Upper lobe of left lung (tissue), 4 donors: ENCODE measurements around the gene EXOC6.

Experiments
- EP300 ChIP-seq, 4 donors: sonication (generic); formaldehyde crosslinking; IDR thresholded peaks; one replicate each; pipeline ENCODE4 v1.5.1; 2017; ENCODE audit warnings: antibody characterized with exemption in 4 of 4, control low read depth in 2 of 4
- POLR2A ChIP-seq, 4 donors: fragments of 450-650 bp; IDR thresholded peaks; one replicate each; pipeline ENCODE4 v1.5.1; 2016 to 2017; ENCODE audit warnings: antibody characterized with exemption in 4 of 4, mild to moderate bottlenecking in 2 of 4
- TF ChIP-seq, protein P1 (sequence below), 6 experiments: fragments of 450-650 bp in 4 of 6; fragments of 200-600 bp in 2 of 6; sonication (generic) in 2 of 6; IDR thresholded peaks; one replicate each; pipeline ENCODE4 v1.5.1; 2016 to 2019; ENCODE audit warnings: antibody characterized with exemption in 6 of 6

DNA sequence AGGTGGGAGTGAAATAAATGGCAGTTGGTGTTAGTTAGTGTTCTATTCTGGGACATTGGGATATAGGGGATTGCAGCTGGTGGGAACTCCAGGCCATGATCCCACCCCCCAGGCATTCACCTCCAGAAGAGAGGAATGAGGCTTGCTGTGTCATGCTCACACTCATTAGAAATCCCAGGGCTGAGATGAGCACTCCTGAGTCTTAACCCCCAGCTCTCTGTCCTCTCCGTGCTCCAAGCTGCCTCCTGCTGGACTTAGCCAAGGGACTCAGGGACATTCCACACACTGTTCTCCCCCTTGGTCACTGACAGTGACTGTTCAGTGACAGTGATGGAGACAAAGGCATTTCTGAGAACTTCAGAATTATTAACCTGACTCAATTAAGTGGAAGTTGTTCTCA, 246.9 kb downstream of the EXOC6 start:
- TF ChIP-seq, protein P1, sequence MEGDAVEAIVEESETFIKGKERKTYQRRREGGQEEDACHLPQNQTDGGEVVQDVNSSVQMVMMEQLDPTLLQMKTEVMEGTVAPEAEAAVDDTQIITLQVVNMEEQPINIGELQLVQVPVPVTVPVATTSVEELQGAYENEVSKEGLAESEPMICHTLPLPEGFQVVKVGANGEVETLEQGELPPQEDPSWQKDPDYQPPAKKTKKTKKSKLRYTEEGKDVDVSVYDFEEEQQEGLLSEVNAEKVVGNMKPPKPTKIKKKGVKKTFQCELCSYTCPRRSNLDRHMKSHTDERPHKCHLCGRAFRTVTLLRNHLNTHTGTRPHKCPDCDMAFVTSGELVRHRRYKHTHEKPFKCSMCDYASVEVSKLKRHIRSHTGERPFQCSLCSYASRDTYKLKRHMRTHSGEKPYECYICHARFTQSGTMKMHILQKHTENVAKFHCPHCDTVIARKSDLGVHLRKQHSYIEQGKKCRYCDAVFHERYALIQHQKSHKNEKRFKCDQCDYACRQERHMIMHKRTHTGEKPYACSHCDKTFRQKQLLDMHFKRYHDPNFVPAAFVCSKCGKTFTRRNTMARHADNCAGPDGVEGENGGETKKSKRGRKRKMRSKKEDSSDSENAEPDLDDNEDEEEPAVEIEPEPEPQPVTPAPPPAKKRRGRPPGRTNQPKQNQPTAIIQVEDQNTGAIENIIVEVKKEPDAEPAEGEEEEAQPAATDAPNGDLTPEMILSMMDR (IDR thresholded peaks at IDR 0.05): no peak
- TF ChIP-seq POLR2A (IDR thresholded peaks at IDR 0.05) (no peak), EP300 (IDR thresholded peaks at IDR 0.05) (no peak)
